ENCODE results near the gene POLE2. TPM values are rescaled to one million over a fixed set of nuclear protein-coding genes. Genes with fewer than 3 reads are reported as not detected.
A peak's percentile ranks its signal among the peaks of the same experiment; 100 is the strongest.
"Not testable (repeated sequence)": the region's sequence is repeated elsewhere in the genome, so short reads cannot be mapped to it uniquely, and the experiment has no call there.

POLE2 gene
- 13.2 and 14.2 TPM in 2 replicates for total RNA-seq (2022)
- percentile 69 among the genes with signal in this experiment for Bru-seq, nascent RNA
- percentile 53 among the genes with signal in this experiment for BruChase-seq, experiment 1, labeled RNA remaining after a 6-hour chase
- BruChase-seq, experiment 2, labeled RNA remaining after a 2-hour chase: percentile 61 among the genes with signal in this experiment
- long read RNA-seq, partial matches to known transcripts: 0 of 25 reads
- long read RNA-seq, other reads (novel, unspliced or antisense): 16 of 25 reads

DNA sequence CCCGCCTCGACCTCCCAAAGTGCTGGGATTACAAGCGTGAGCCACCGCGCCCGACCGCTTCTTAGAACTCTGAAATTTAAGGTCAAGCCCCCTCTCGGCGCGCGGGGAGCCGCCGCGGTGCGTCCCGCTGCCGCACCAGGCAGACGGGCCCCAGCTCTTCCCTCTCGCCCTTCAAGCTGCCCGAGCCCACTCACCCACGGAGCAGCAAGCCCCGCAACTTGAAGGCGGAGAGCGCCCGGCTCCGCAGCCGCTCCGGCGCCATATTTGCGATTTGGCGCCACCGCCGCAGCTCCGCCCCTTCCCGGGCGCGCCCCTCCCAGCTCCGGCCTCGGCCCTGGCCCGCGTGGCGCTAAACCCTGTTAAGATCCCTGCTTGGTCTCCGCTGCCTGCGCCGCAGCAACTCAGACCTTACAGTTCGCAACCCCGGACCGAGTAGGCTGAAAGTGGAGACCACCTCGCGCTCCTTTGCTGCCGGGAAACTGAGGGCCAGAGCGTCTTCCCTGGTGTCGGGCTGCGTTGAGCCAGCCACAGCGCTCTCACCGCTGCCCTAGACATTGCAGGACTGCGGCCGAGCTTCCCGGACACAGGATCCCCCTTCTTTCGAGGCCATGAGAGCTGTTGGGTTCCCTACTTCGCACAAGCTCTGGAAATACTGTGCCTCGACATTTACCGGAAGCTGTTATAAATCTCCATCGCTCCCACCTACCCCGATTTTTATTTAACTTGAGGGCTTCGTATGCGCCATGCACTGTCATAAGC lies at the start of gene POLE2:
POLE2 (minus strand) TSS at position 273 of the 759 bp plus-strand sequence; CDS start at position 262, 11 bp downstream.
- no peak for TF ChIP-seq CTCF (IDR thresholded peaks at IDR 0.05; ENCODE audit: unreplicated experiment)
- Mint-ChIP-seq H3K4me1 (ENCODE audit: low read depth, unreplicated experiment) (peaks cover 33% of the 10 kb centered on the region), H3K9me3 (ENCODE audit: low read depth, unreplicated experiment) (no peaks in the 10 kb centered on the region), H3K4me3 (ENCODE audit: low read depth, unreplicated experiment) (peak within 1 kb of the TSS; percentile 80), H3K36me3 (ENCODE audit: insufficient read depth, unreplicated experiment) (peaks cover 22% of the 10 kb centered on the region), H3K27me3 (ENCODE audit: unreplicated experiment) (no peaks in the 10 kb centered on the region), H3K27ac (ENCODE audit: unreplicated experiment) (peak within 1 kb of the TSS; percentile 66)
- intact Hi-C loops (cut with micrococcal nuclease; ENCODE audit: unreplicated experiment): no loop called here
- CTCF ChIA-PET: interaction anchor here (1.0 kb wide), 1 partner anchor 80 kb away, joined by 4 read pairs; the partner anchor contains the start of gene KLHDC2
- no TSS peak for BruUV-seq (replicated peaks)
- DNase-seq: peak; percentile 83

- intact Hi-C loops (cut with micrococcal nuclease; ENCODE audit: unreplicated experiment); H3K4me1 Mint-ChIP-seq (ENCODE audit: low read depth, unreplicated experiment); H3K9me3 Mint-ChIP-seq (ENCODE audit: low read depth, unreplicated experiment); DNase-seq; H3K4me3 Mint-ChIP-seq (ENCODE audit: low read depth, unreplicated experiment); H3K27ac Mint-ChIP-seq (ENCODE audit: unreplicated experiment); H3K36me3 Mint-ChIP-seq (ENCODE audit: insufficient read depth, unreplicated experiment); CTCF ChIA-PET; H3K27me3 Mint-ChIP-seq (ENCODE audit: unreplicated experiment); BruUV-seq (replicated peaks): not testable (repeated sequence)
Observed at GRCh38 chr14:49735669-49736068, 47.7 kb upstream of the POLE2 start.

DNA sequence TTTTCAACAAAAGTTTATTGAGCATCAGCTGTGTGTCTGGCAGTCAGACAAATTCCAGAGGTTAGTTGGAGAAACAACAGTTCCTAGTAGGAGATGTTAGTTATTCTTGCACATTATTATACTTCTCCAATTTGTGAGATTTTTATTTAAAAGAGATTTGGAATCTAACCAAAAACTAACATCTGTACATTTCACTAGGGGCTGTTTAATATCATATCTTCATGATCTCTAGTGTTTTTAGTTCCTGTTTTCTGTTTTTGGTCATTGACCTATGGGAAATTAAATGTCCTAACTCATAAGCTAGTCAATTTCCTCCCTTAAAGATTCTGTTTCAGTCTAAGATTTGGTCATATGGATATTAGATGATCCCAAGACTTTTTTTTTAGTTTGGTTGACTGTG lies 45.8 kb upstream of the POLE2 start:
- CTCF ChIA-PET: no interaction called here
- Mint-ChIP-seq H3K4me1 (ENCODE audit: low read depth, unreplicated experiment) (no peaks in the 10 kb centered on the region), H3K4me3 (ENCODE audit: low read depth, unreplicated experiment) (no peak overlapping the region), H3K36me3 (ENCODE audit: insufficient read depth, unreplicated experiment) (peaks cover 4% of the 10 kb centered on the region), H3K9me3 (ENCODE audit: low read depth, unreplicated experiment) (no peaks in the 10 kb centered on the region), H3K27me3 (ENCODE audit: unreplicated experiment) (no peaks in the 10 kb centered on the region), H3K27ac (ENCODE audit: unreplicated experiment) (no peak overlapping the region)
- intact Hi-C loops (cut with micrococcal nuclease; ENCODE audit: unreplicated experiment): no loop called here
- no TSS peak for BruUV-seq (replicated peaks)
- no peak for TF ChIP-seq CTCF (IDR thresholded peaks at IDR 0.05; ENCODE audit: unreplicated experiment)
- DNase-seq: no peak

GRCh38 chr14:49732896-49733295 lies 44.9 kb upstream of the POLE2 start:
- CTCF ChIA-PET: no interaction called here
- no peak overlapping the region for H3K4me3 Mint-ChIP-seq (ENCODE audit: low read depth, unreplicated experiment)
- no peak for DNase-seq
- H3K27me3 Mint-ChIP-seq (ENCODE audit: unreplicated experiment): no peaks in the 10 kb centered on the region
- peaks cover 4% of the 10 kb centered on the region for H3K36me3 Mint-ChIP-seq (ENCODE audit: insufficient read depth, unreplicated experiment)
- H3K9me3 Mint-ChIP-seq (ENCODE audit: low read depth, unreplicated experiment): no peaks in the 10 kb centered on the region
- no peak for TF ChIP-seq CTCF (IDR thresholded peaks at IDR 0.05; ENCODE audit: unreplicated experiment)
- no peak overlapping the region for H3K27ac Mint-ChIP-seq (ENCODE audit: unreplicated experiment)
- H3K4me1 Mint-ChIP-seq (ENCODE audit: low read depth, unreplicated experiment): no peaks in the 10 kb centered on the region
- intact Hi-C loops (cut with micrococcal nuclease; ENCODE audit: unreplicated experiment): no loop called here
- BruUV-seq (replicated peaks): no TSS peak
